Mesothelial cell of epicardium (in vitro differentiated cells): Measurements from ENCODE around the gene TRIM58. TPM values are rescaled to one million over a fixed set of nuclear protein-coding genes. Genes with fewer than 3 reads are reported as not detected.

ENCODE experiments used
- DNase-seq, 2 experiments: peaks; one replicate each; pipeline ENCODE4 v3.0.0; 2021; ENCODE audit warnings: low spot score in 2 of 2; ENCODE audit not compliant: unreplicated experiment in 2 of 2
- H3K27ac Mint-ChIP-seq: 2 replicates; pipeline ENCODE4 v1.8.0; 2021; ENCODE audit warnings: mixed read lengths
- H3K27me3 Mint-ChIP-seq: 2 replicates; pipeline ENCODE4 v1.8.0; 2021; ENCODE audit warnings: low read depth, mixed read lengths
- H3K36me3 Mint-ChIP-seq: 2 replicates; pipeline ENCODE4 v1.8.0; 2021; ENCODE audit warnings: mixed read lengths
- H3K4me1 Mint-ChIP-seq: 2 replicates; pipeline ENCODE4 v1.8.0; 2021; ENCODE audit warnings: mixed read lengths
- H3K4me3 Mint-ChIP-seq: 2 replicates; pipeline ENCODE4 v1.8.0; 2021; ENCODE audit warnings: mild to moderate bottlenecking, moderate library complexity, mixed read lengths
- H3K9me3 Mint-ChIP-seq: 2 replicates; pipeline ENCODE4 v1.8.0; 2021; ENCODE audit warnings: mixed read lengths
- total RNA-seq: library from RNA; stranded (reverse); gene quantifications from 3 replicates; pipeline ENCODE4 v1.2.1, GENCODE V29; 2021
- TF ChIP-seq, protein P1 (sequence below): fragments of 200-600 bp; sonication (generic); IDR thresholded peaks from one replicate; pipeline ENCODE4 v1.5.0; 2021; ENCODE audit warnings: antibody characterized with exemption; ENCODE audit not compliant: unreplicated experiment

The TRIM58 gene
- total RNA-seq, 1 donor from 2014 or later = 1.2 TPM

DNA sequence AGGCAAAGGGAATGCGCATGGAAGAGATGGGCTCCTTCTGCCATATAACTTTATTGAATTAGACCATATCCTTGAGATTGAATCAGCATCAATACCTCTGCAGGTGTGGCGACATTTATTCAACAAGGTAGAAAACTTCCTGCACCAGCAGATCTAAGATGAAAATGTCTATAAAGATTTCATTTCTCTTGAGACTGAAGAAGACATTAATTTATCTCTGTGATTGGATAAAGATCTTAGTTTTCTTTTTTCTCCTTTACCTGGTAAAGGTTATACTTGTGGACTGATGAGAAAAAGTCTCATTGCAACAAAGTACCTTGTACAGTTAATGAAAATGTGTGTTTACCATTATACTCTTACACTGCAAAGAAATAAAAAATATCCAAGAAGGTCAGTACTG, 63.0 kb downstream of the TRIM58 start, which contains the start of gene OR2T8:
TSS of gene OR2T8 (plus strand) at position 301 of the 400 bp plus-strand sequence. CDS start 766 bp downstream, outside the sequence.
- Mint-ChIP-seq H3K4me3 (no peak within 1 kb of the TSS), H3K27me3 (no peaks in the 10 kb centered on the region), H3K36me3 (no peaks in the 10 kb centered on the region), H3K9me3 (peaks cover 10% of the 10 kb centered on the region), H3K4me1 (no peaks in the 10 kb centered on the region), H3K27ac (no peak within 1 kb of the TSS)
- TF ChIP-seq, protein P1, sequence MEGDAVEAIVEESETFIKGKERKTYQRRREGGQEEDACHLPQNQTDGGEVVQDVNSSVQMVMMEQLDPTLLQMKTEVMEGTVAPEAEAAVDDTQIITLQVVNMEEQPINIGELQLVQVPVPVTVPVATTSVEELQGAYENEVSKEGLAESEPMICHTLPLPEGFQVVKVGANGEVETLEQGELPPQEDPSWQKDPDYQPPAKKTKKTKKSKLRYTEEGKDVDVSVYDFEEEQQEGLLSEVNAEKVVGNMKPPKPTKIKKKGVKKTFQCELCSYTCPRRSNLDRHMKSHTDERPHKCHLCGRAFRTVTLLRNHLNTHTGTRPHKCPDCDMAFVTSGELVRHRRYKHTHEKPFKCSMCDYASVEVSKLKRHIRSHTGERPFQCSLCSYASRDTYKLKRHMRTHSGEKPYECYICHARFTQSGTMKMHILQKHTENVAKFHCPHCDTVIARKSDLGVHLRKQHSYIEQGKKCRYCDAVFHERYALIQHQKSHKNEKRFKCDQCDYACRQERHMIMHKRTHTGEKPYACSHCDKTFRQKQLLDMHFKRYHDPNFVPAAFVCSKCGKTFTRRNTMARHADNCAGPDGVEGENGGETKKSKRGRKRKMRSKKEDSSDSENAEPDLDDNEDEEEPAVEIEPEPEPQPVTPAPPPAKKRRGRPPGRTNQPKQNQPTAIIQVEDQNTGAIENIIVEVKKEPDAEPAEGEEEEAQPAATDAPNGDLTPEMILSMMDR = no peak
- DNase-seq = no peak

DNA sequence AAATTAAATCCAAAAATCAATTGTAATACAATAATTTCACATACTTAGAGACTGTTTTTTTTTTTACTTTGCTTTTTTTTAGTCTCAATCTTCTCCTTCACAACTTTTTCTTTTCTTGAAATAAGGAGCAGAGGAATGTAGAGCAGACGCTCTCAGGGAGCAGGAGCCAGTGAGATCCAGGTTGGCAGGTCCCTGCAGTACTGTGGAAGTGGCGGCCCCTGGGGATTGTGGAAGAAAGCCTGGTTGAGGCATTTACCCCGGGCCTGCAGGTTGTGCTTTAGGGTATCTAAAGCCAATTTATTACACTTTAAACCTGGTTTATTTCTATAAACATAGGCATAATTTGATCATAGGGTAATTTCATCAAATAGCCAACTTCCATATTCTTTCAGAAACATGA, 67.0 kb downstream of the TRIM58 start:
- Mint-ChIP-seq H3K9me3 (peaks cover 11% of the 10 kb centered on the region), H3K4me1 (no peaks in the 10 kb centered on the region), H3K27ac (no peak overlapping the region), H3K4me3 (no peak overlapping the region), H3K36me3 (no peaks in the 10 kb centered on the region), H3K27me3 (no peaks in the 10 kb centered on the region)
- TF ChIP-seq, protein P1 = no peak
- DNase-seq = no peak

GRCh38 chr1:247924868-247925267, 67.9 kb downstream of the TRIM58 start, which contains the start of gene OR2AJ1:
TSS of gene OR2AJ1 (plus strand) at chr1:247924889. CDS start at chr1:247933769, 8,880 bp downstream.
- TF ChIP-seq, protein P1 = no peak
- Mint-ChIP-seq H3K4me3 (no peak within 1 kb of the TSS), H3K36me3 (no peaks in the 10 kb centered on the region), H3K27me3 (no peaks in the 10 kb centered on the region), H3K27ac (no peak within 1 kb of the TSS), H3K4me1 (no peaks in the 10 kb centered on the region), H3K9me3 (peaks cover 12% of the 10 kb centered on the region)
- DNase-seq = no peak

Other genes starting within 250 kb of the TRIM58 start
- not detected in 3 replicates for gene OR13G1, start 177.4 kb upstream of the TRIM58 start, total RNA-seq
- gene OR6F1, start 140.5 kb upstream of the TRIM58 start, total RNA-seq = not detected in 3 replicates
- gene OR14K1, start 118.6 kb upstream of the TRIM58 start, total RNA-seq = not detected in 3 replicates
- gene OR14A2, start 109.0 kb upstream of the TRIM58 start, total RNA-seq = not detected in 3 replicates
- gene OR1C1, start 96.6 kb upstream of the TRIM58 start, total RNA-seq = not detected in 3 replicates
- not detected in 3 replicates for gene OR14A16, start 33.1 kb upstream of the TRIM58 start, total RNA-seq
- not detected in 3 replicates for gene OR11L1, start 15.3 kb upstream of the TRIM58 start, total RNA-seq
- 0.32 to 0.63 TPM (median 0.55 TPM) in 3 replicates for gene OR2W3, start 38.4 kb downstream of the TRIM58 start, total RNA-seq
- not detected in 3 replicates for gene OR2T8, start 63.1 kb downstream of the TRIM58 start, total RNA-seq
- 0.13 TPM in 1 of 3 replicates, not detected in the others for gene OR2AJ1, start 67.7 kb downstream of the TRIM58 start, total RNA-seq
- gene OR2L8, start 91.7 kb downstream of the TRIM58 start, total RNA-seq = not detected in 3 replicates
- gene OR2AK2, start 108.0 kb downstream of the TRIM58 start, total RNA-seq = not detected in 3 replicates
- not detected in 3 replicates for gene OR2L5, start 156.5 kb downstream of the TRIM58 start, total RNA-seq
- 0.22 to 0.31 TPM (median 0.23 TPM) in 3 replicates for gene OR2L2, start 172.9 kb downstream of the TRIM58 start, total RNA-seq
- not detected in 3 replicates for gene OR2L3, start 189.6 kb downstream of the TRIM58 start, total RNA-seq
- gene OR2L13, start 238.0 kb downstream of the TRIM58 start, total RNA-seq = not detected in 3 replicates